GM23338 (cell line): Measurements from ENCODE around the gene LYST. TPM values are rescaled to one million over a fixed set of nuclear protein-coding genes. Genes with fewer than 3 reads are reported as not detected.

ENCODE experiments used
- ATAC-seq: fragments of 200-7000 bp; cut with Tn5 transposase; 3 replicates; pipeline ENCODE4 v1.9.1; 2020
- DNase-seq: peaks from one replicate; pipeline ENCODE4 v3.0.0-alpha.2; 2015; ENCODE audit warnings: low spot score
- H2AFZ ChIP-seq: fragments of 200-600 bp; sonication (generic); 2 replicates; pipeline ENCODE4 v1.8.0; 2016; ENCODE audit warnings: antibody characterized with exemption, mild to moderate bottlenecking, moderate library complexity
- H3F3A ChIP-seq: fragments of 200-600 bp; sonication (generic); replicated peaks from 2 replicates; pipeline ENCODE4 v1.8.0; 2017; ENCODE audit warnings: antibody characterized with exemption, mixed run types, low read depth
- H3K27ac ChIP-seq: fragments of 200-600 bp; sonication (generic); 2 replicates; pipeline ENCODE4 v1.6.1; 2016; ENCODE audit warnings: low read depth
- H3K27me3 ChIP-seq: fragments of 200-600 bp; sonication (generic); 2 replicates; pipeline ENCODE4 v1.8.0; 2016; ENCODE audit warnings: mild to moderate bottlenecking, mixed run types, moderate library complexity; ENCODE audit not compliant: insufficient read depth
- H3K36me3 ChIP-seq: fragments of 200-600 bp; sonication (generic); 2 replicates; pipeline ENCODE4 v1.8.0; 2016; ENCODE audit warnings: mild to moderate bottlenecking; ENCODE audit not compliant: insufficient read depth
- H3K4me1 ChIP-seq: fragments of 200-600 bp; sonication (generic); 2 replicates; pipeline ENCODE4 v1.8.0; 2016; ENCODE audit warnings: mild to moderate bottlenecking, moderate library complexity; ENCODE audit not compliant: insufficient read depth
- H3K4me2 ChIP-seq: fragments of 200-600 bp; sonication (generic); 2 replicates; pipeline ENCODE4 v1.7.1; 2017; ENCODE audit warnings: mixed run types
- H3K4me3 ChIP-seq: fragments of 200-600 bp; sonication (generic); 2 replicates; pipeline ENCODE4 v1.6.1; 2016; ENCODE audit warnings: mixed run types
- H3K79me2 ChIP-seq: fragments of 200-600 bp; sonication (generic); replicated peaks from 2 replicates; pipeline ENCODE4 v1.8.0; 2017; ENCODE audit warnings: mild to moderate bottlenecking; ENCODE audit not compliant: insufficient read depth
- H3K9me2 ChIP-seq: fragments of 200-600 bp; sonication (generic); 2 replicates; pipeline ENCODE4 v1.8.0; 2017; ENCODE audit not compliant: insufficient read depth
- H4K20me1 ChIP-seq: fragments of 200-600 bp; sonication (generic); replicated peaks from 2 replicates; pipeline ENCODE4 v1.8.0; 2017; ENCODE audit warnings: mild to moderate bottlenecking; ENCODE audit not compliant: insufficient read depth
- H3K27ac Mint-ChIP-seq: 2 replicates; pipeline ENCODE4 v1.8.0; 2020; ENCODE audit warnings: inconsistent platforms, mild to moderate bottlenecking, moderate library complexity, mixed read lengths
- H3K27me3 Mint-ChIP-seq: 3 replicates; pipeline ENCODE4 v1.8.0; 2022; ENCODE audit warnings: low read depth, mild to moderate bottlenecking, moderate library complexity, mixed read lengths, inconsistent platforms; ENCODE audit not compliant: insufficient read depth, poor library complexity
- H3K36me3 Mint-ChIP-seq: 3 replicates; pipeline ENCODE4 v1.8.0; 2021; ENCODE audit warnings: low read depth, mild to moderate bottlenecking, inconsistent platforms, moderate library complexity, mixed read lengths
- H3K4me1 Mint-ChIP-seq: 3 replicates; pipeline ENCODE4 v1.8.0; 2020; ENCODE audit warnings: mild to moderate bottlenecking, inconsistent platforms, mixed read lengths
- H3K4me3 Mint-ChIP-seq: 3 replicates; pipeline ENCODE4 v1.8.0; 2021; ENCODE audit warnings: moderate library complexity, mild to moderate bottlenecking, inconsistent platforms, mixed read lengths
- H3K9me3 Mint-ChIP-seq: 3 replicates; pipeline ENCODE4 v1.8.0; 2020; ENCODE audit warnings: moderate library complexity, mild to moderate bottlenecking, inconsistent platforms, mixed read lengths
- CREB1 ChIP-seq: fragments of 250-450 bp; sonication (Bioruptor Pico); IDR thresholded peaks from 2 replicates; pipeline ENCODE4 v1.5.0; 2020; ENCODE audit warnings: low read depth, mild to moderate bottlenecking, moderate library complexity
- ETS1 ChIP-seq: IDR thresholded peaks from 2 replicates; pipeline ENCODE4 v1.6.1; 2016; ENCODE audit warnings: antibody characterized with exemption
- EZH2 ChIP-seq: fragments of 200-600 bp; sonication (generic); IDR thresholded peaks from one replicate; pipeline ENCODE4 v1.8.0; 2017; ENCODE audit warnings: antibody characterized with exemption, mild to moderate bottlenecking, low read depth; ENCODE audit not compliant: unreplicated experiment
- EZH2phosphoT487 ChIP-seq: fragments of 200-600 bp; sonication (generic); IDR thresholded peaks from one replicate; pipeline ENCODE4 v1.8.1; 2018; ENCODE audit warnings: antibody characterized with exemption; ENCODE audit not compliant: unreplicated experiment
- JUNB ChIP-seq: IDR thresholded peaks from one replicate; pipeline ENCODE4 v1.6.1; 2016; ENCODE audit warnings: antibody characterized with exemption; ENCODE audit not compliant: unreplicated experiment
- NANOG ChIP-seq: IDR thresholded peaks from 2 replicates; pipeline ENCODE4 v1.6.1; 2016; ENCODE audit warnings: antibody characterized with exemption, borderline replicate concordance
- POLR2AphosphoS5 ChIP-seq: IDR thresholded peaks from 2 replicates; pipeline ENCODE4 v1.6.1; 2016; ENCODE audit warnings: antibody characterized with exemption, low read depth
- STAT1 ChIP-seq: IDR thresholded peaks from one replicate; pipeline ENCODE4 v1.6.1; 2016; ENCODE audit warnings: antibody characterized with exemption; ENCODE audit not compliant: unreplicated experiment
- ZNF114 ChIP-seq: fragments of 250-450 bp; sonication (Bioruptor Pico); IDR thresholded peaks from 2 replicates; pipeline ENCODE4 v1.5.0; 2020; ENCODE audit warnings: mild to moderate bottlenecking, moderate library complexity
- ZNF331 ChIP-seq: fragments of 250-450 bp; sonication (Bioruptor Pico); IDR thresholded peaks from 2 replicates; pipeline ENCODE4 v1.5.0; 2020; ENCODE audit warnings: low read depth, mild to moderate bottlenecking, moderate library complexity
- polyA plus RNA-seq: library from polyadenylated mRNA; unstranded; fragments of >200 nt; fragmentation: Nextera tagmentation; extraction: Ambion mirVana; gene quantifications from 2 replicates; pipeline ENCODE4 v1.2.1, GENCODE V29; 2016
- total RNA-seq: library from RNA; depleted of rRNA; stranded (reverse); fragments of >200 nt; shearing (Covaris generic); gene quantifications from 2 replicates; pipeline ENCODE4 v1.2.3, GENCODE V29; 2014
- TF ChIP-seq, protein P1 (sequence below): fragments of 250-450 bp; sonication (Bioruptor Pico); IDR thresholded peaks from 2 replicates; pipeline ENCODE4 v1.5.0; 2020; ENCODE audit warnings: mild to moderate bottlenecking, moderate library complexity
- TF ChIP-seq, protein P2 (sequence below): IDR thresholded peaks from one replicate; pipeline ENCODE4 v1.6.1; 2018; ENCODE audit warnings: antibody characterized with exemption; ENCODE audit not compliant: unreplicated experiment
- TF ChIP-seq, protein P3 (sequence below), 2 experiments: fragments of 200-600 bp in 1 of 2; sonication (generic) in 1 of 2; conservative IDR thresholded peaks; 2 replicates each; pipeline versions ENCODE4 v1.5.1 to v1.6.1; 2016 to 2017; ENCODE audit warnings: antibody characterized with exemption in 2 of 2, low read depth in 2 of 2, mild to moderate bottlenecking in 2 of 2, moderate library complexity in 1 of 2

LYST gene
- total and polyA plus RNA-seq, 2 experiments from 2014 or later = 0.21 to 1.0 TPM

GRCh38 chr1:235876402-235876841, 9.7 kb upstream of the LYST start:
- no peak overlapping the region for H2AFZ ChIP-seq
- no peak overlapping the region for H3K4me3 ChIP-seq
- H3K27me3 ChIP-seq = no peaks in the 10 kb centered on the region
- no peak for DNase-seq
- H4K20me1 ChIP-seq = no peaks in the 10 kb centered on the region
- no peaks in the 10 kb centered on the region for H3K79me2 ChIP-seq
- H3K4me2 ChIP-seq = no peak overlapping the region
- TF ChIP-seq, protein P1, sequence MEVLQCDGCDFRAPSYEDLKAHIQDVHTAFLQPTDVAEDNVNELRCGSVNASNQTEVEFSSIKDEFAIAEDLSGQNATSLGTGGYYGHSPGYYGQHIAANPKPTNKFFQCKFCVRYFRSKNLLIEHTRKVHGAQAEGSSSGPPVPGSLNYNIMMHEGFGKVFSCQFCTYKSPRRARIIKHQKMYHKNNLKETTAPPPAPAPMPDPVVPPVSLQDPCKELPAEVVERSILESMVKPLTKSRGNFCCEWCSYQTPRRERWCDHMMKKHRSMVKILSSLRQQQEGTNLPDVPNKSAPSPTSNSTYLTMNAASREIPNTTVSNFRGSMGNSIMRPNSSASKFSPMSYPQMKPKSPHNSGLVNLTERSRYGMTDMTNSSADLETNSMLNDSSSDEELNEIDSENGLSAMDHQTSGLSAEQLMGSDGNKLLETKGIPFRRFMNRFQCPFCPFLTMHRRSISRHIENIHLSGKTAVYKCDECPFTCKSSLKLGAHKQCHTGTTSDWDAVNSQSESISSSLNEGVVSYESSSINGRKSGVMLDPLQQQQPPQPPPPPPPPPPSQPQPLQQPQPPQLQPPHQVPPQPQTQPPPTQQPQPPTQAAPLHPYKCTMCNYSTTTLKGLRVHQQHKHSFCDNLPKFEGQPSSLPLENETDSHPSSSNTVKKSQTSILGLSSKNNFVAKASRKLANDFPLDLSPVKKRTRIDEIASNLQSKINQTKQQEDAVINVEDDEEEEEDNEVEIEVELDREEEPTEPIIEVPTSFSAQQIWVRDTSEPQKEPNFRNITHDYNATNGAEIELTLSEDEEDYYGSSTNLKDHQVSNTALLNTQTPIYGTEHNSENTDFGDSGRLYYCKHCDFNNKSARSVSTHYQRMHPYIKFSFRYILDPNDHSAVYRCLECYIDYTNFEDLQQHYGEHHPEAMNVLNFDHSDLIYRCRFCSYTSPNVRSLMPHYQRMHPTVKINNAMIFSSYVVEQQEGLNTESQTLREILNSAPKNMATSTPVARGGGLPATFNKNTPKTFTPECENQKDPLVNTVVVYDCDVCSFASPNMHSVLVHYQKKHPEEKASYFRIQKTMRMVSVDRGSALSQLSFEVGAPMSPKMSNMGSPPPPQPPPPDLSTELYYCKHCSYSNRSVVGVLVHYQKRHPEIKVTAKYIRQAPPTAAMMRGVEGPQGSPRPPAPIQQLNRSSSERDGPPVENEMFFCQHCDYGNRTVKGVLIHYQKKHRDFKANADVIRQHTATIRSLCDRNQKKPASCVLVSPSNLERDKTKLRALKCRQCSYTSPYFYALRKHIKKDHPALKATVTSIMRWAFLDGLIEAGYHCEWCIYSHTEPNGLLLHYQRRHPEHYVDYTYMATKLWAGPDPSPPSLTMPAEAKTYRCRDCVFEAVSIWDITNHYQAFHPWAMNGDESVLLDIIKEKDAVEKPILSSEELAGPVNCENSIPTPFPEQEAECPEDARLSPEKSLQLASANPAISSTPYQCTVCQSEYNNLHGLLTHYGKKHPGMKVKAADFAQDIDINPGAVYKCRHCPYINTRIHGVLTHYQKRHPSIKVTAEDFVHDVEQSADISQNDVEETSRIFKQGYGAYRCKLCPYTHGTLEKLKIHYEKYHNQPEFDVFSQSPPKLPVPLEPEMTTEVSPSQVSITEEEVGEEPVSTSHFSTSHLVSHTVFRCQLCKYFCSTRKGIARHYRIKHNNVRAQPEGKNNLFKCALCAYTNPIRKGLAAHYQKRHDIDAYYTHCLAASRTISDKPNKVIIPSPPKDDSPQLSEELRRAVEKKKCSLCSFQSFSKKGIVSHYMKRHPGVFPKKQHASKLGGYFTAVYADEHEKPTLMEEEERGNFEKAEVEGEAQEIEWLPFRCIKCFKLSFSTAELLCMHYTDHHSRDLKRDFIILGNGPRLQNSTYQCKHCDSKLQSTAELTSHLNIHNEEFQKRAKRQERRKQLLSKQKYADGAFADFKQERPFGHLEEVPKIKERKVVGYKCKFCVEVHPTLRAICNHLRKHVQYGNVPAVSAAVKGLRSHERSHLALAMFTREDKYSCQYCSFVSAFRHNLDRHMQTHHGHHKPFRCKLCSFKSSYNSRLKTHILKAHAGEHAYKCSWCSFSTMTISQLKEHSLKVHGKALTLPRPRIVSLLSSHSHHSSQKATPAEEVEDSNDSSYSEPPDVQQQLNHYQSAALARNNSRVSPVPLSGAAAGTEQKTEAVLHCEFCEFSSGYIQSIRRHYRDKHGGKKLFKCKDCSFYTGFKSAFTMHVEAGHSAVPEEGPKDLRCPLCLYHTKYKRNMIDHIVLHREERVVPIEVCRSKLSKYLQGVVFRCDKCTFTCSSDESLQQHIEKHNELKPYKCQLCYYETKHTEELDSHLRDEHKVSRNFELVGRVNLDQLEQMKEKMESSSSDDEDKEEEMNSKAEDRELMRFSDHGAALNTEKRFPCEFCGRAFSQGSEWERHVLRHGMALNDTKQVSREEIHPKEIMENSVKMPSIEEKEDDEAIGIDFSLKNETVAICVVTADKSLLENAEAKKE (CRISPR knock-in tag) = no peak
- TF ChIP-seq EZH2 = no peak
- TF ChIP-seq POLR2AphosphoS5 = no peak
- no peak for TF ChIP-seq ETS1
- no peak for TF ChIP-seq ZNF114 (CRISPR knock-in tag)
- no peak for TF ChIP-seq STAT1
- no peak for TF ChIP-seq EZH2phosphoT487
- TF ChIP-seq, protein P2, sequence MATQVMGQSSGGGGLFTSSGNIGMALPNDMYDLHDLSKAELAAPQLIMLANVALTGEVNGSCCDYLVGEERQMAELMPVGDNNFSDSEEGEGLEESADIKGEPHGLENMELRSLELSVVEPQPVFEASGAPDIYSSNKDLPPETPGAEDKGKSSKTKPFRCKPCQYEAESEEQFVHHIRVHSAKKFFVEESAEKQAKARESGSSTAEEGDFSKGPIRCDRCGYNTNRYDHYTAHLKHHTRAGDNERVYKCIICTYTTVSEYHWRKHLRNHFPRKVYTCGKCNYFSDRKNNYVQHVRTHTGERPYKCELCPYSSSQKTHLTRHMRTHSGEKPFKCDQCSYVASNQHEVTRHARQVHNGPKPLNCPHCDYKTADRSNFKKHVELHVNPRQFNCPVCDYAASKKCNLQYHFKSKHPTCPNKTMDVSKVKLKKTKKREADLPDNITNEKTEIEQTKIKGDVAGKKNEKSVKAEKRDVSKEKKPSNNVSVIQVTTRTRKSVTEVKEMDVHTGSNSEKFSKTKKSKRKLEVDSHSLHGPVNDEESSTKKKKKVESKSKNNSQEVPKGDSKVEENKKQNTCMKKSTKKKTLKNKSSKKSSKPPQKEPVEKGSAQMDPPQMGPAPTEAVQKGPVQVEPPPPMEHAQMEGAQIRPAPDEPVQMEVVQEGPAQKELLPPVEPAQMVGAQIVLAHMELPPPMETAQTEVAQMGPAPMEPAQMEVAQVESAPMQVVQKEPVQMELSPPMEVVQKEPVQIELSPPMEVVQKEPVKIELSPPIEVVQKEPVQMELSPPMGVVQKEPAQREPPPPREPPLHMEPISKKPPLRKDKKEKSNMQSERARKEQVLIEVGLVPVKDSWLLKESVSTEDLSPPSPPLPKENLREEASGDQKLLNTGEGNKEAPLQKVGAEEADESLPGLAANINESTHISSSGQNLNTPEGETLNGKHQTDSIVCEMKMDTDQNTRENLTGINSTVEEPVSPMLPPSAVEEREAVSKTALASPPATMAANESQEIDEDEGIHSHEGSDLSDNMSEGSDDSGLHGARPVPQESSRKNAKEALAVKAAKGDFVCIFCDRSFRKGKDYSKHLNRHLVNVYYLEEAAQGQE = no peak
- TF ChIP-seq NANOG = no peak
- TF ChIP-seq, protein P3, sequence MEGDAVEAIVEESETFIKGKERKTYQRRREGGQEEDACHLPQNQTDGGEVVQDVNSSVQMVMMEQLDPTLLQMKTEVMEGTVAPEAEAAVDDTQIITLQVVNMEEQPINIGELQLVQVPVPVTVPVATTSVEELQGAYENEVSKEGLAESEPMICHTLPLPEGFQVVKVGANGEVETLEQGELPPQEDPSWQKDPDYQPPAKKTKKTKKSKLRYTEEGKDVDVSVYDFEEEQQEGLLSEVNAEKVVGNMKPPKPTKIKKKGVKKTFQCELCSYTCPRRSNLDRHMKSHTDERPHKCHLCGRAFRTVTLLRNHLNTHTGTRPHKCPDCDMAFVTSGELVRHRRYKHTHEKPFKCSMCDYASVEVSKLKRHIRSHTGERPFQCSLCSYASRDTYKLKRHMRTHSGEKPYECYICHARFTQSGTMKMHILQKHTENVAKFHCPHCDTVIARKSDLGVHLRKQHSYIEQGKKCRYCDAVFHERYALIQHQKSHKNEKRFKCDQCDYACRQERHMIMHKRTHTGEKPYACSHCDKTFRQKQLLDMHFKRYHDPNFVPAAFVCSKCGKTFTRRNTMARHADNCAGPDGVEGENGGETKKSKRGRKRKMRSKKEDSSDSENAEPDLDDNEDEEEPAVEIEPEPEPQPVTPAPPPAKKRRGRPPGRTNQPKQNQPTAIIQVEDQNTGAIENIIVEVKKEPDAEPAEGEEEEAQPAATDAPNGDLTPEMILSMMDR (conservative IDR thresholded peaks at IDR 0.05; ENCODE audit: low read depth in 2 of 2) = no peak
- no peak for TF ChIP-seq JUNB
- TF ChIP-seq ZNF331 (CRISPR knock-in tag) = no peak
- no peak for TF ChIP-seq CREB1 (CRISPR knock-in tag)
- Mint-ChIP-seq H3K27ac (no peak overlapping the region), H3K4me3 (no peak overlapping the region), H3K36me3 (no peaks in the 10 kb centered on the region), H3K4me1 (no peaks in the 10 kb centered on the region), H3K9me3 (no peaks in the 10 kb centered on the region), H3K27me3 (peaks cover 2% of the 10 kb centered on the region)
- no peaks in the 10 kb centered on the region for H3K36me3 ChIP-seq
- no peaks in the 10 kb centered on the region for H3K9me2 ChIP-seq
- no peak overlapping the region for H3K27ac ChIP-seq
- H3K4me1 ChIP-seq = no peaks in the 10 kb centered on the region
- no peak for ATAC-seq
- H3F3A ChIP-seq = no peaks in the 10 kb centered on the region
